Fibroblast of the aortic adventitia (primary cell): ENCODE measurements around the gene ZNF275. TPM values are rescaled to one million over a fixed set of nuclear protein-coding genes. Genes with fewer than 3 reads are reported as not detected.
"Not testable (repeated sequence)": the region's sequence is repeated elsewhere in the genome, so short reads cannot be mapped to it uniquely, and the experiment has no call there.

Experiments
- DNase-seq: peaks from one replicate; pipeline ENCODE4 v3.0.0-alpha.2; 2010; ENCODE audit warnings: low read depth
- H3K4me3 ChIP-seq: 2 replicates; pipeline ENCODE4 v1.5.1; 2011; ENCODE audit warnings: low read depth, mild to moderate bottlenecking, control low read depth, low read length, moderate library complexity
- total RNA-seq: library from RNA; depleted of rRNA; stranded (reverse); fragments of >200 nt; gene quantifications from 2 replicates; pipeline ENCODE4 v1.2.3, GENCODE V29; 2012; ENCODE audit warnings: low replicate concordance
- TF ChIP-seq, protein P1 (sequence below): IDR thresholded peaks from 2 replicates; pipeline ENCODE4 v1.5.1; 2011; ENCODE audit warnings: mild to moderate bottlenecking, low read length, control low read depth, inconsistent platforms; ENCODE audit not compliant: insufficient read depth

ZNF275 gene
- 6.1 and 10.1 TPM in 2 replicates for total RNA-seq

DNA sequence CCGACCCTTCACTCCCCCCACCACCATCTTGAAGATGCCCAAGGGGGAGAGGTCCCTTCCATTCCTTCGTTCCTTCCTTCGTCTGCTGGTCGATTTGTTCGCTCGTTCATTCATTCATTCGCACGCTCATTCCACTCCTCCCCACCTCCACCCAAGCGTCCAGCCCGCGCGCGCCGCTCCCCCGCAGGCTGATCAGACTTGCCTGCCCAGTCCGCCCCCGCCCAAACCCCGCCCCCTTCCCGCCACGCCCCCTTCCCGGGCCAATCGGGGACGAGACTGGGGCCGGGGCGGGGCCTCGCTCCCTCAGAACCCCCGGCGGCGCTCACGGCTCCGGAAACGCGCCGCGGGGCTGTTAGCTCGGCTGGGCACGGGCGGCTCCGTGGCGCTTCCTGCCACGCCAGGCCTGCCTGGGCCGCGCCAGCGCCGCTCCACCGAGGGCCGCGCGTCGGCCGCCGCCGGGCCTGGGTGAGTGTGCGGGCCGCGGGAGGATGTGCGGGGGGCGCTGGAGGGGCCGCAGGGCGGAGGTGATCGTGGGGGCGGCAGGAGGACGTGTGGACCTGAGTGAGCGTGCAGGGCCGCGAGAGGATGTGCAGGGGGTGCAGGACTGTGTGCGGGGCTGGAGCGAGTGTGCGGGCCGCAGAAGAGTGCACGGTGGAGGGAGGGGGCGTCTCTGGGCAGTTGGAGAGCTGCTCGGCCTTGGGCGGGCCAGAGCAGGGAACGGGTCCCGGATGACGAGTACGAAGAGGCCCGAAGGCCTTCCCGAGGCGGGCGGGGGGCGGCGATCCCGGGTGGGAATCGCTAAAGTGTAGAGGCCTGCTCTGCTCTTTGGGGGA is at the start of gene ZNF275:
Gene ZNF275 (plus strand): TSS at position 333 of the 833 bp plus-strand sequence. CDS start 2,527 bp downstream, outside the sequence.
- H3K4me3 ChIP-seq: peak within 1 kb of the TSS; percentile 77
- peak; percentile 63 for DNase-seq
- TF ChIP-seq, protein P1, sequence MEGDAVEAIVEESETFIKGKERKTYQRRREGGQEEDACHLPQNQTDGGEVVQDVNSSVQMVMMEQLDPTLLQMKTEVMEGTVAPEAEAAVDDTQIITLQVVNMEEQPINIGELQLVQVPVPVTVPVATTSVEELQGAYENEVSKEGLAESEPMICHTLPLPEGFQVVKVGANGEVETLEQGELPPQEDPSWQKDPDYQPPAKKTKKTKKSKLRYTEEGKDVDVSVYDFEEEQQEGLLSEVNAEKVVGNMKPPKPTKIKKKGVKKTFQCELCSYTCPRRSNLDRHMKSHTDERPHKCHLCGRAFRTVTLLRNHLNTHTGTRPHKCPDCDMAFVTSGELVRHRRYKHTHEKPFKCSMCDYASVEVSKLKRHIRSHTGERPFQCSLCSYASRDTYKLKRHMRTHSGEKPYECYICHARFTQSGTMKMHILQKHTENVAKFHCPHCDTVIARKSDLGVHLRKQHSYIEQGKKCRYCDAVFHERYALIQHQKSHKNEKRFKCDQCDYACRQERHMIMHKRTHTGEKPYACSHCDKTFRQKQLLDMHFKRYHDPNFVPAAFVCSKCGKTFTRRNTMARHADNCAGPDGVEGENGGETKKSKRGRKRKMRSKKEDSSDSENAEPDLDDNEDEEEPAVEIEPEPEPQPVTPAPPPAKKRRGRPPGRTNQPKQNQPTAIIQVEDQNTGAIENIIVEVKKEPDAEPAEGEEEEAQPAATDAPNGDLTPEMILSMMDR: no peak

GRCh38 chrX:153285678-153286077 is 48.3 kb upstream of the ZNF275 start:
- not testable (repeated sequence) for H3K4me3 ChIP-seq, DNase-seq

- not testable (repeated sequence) for DNase-seq
These were observed 45.1 kb upstream of the ZNF275 start for GRCh38 chrX:153288807-153289206.

GRCh38 chrX:153293485-153294071 is 40.4 kb upstream of the ZNF275 start:
- not testable (repeated sequence) for DNase-seq, H3K4me3 ChIP-seq

More at GRCh38 chrX:153288807-153289206, 45.1 kb upstream of the ZNF275 start:
- H3K4me3 ChIP-seq: not testable (repeated sequence)

GRCh38 chrX:153297376-153297775 is 36.6 kb upstream of the ZNF275 start:
- DNase-seq: no peak
- TF ChIP-seq, protein P1: no peak
- H3K4me3 ChIP-seq: no peak overlapping the region

GRCh38 chrX:153299855-153300254 is 34.1 kb upstream of the ZNF275 start:
- TF ChIP-seq, protein P1: no peak

GRCh38 chrX:153301746-153302145 is 32.2 kb upstream of the ZNF275 start:
- no peak overlapping the region for H3K4me3 ChIP-seq
- TF ChIP-seq, protein P1: no peak
- no peak for DNase-seq

More at GRCh38 chrX:153299855-153300254, 34.1 kb upstream of the ZNF275 start:
- no peak for DNase-seq
- no peak overlapping the region for H3K4me3 ChIP-seq

DNA sequence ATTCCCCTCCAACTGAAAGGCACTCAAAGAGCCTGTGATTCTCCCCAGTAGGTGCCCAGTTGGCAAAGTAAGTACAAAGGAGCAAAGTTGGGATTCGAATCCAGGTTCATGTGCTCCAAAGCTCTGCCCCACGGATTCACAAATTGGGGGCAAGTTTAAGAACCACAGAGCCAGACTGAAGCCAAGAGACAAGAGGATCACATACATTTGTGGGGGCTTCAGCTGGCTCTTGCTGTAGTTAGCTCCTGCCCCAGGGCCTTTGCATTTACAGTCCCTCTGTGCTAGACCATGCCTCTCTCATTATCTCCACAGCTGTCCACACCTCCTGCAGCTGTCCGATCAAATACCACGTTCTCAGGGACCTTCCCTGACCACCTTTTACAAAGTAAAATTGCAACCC is 31.2 kb upstream of the ZNF275 start:
- DNase-seq: no peak
- H3K4me3 ChIP-seq: no peak overlapping the region
- TF ChIP-seq, protein P1: no peak
